Hepatocyte (in vitro differentiated cells): ENCODE measurements around the gene VEPH1.

Source experiments
- EZH2 ChIP-seq: fragments of 200-600 bp; sonication (generic); IDR thresholded peaks from 2 replicates; pipeline ENCODE4 v1.6.1; 2016; ENCODE audit warnings: antibody characterized with exemption, mild to moderate bottlenecking, borderline replicate concordance
- EZH2phosphoT487 ChIP-seq: fragments of 200-600 bp; sonication (generic); IDR thresholded peaks from one replicate; pipeline ENCODE4 v1.6.1; 2018; ENCODE audit warnings: antibody characterized with exemption, mild to moderate bottlenecking, low read depth, moderate library complexity; ENCODE audit not compliant: unreplicated experiment, severe bottlenecking
- TF ChIP-seq, protein P1 (sequence below): fragments of 200-600 bp; sonication (generic); IDR thresholded peaks from 2 replicates; pipeline ENCODE4 v1.5.1; 2016; ENCODE audit warnings: antibody characterized with exemption, mild to moderate bottlenecking; ENCODE audit not compliant: poor library complexity

DNA sequence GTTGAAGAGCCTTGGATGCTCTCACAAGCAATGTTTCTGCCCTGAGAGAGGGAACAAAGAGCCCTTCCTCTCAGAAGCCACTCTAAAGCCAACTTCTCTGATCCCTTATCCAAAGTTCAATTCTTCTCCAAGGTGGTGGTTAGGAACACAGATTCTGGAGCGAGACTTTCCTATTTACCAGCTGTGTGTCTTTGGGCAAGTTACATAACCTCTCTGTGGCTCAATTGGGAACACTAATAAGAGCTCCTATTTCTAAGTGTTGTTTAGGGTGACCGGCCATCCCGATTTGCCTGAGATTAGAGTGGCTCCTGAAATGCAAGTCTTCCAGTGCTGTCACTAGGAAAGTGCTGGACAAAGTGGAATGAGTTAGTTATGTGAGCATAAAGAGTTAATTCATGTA is 175.4 kb downstream of the VEPH1 start:
- TF ChIP-seq EZH2 = no peak
- TF ChIP-seq, protein P1, sequence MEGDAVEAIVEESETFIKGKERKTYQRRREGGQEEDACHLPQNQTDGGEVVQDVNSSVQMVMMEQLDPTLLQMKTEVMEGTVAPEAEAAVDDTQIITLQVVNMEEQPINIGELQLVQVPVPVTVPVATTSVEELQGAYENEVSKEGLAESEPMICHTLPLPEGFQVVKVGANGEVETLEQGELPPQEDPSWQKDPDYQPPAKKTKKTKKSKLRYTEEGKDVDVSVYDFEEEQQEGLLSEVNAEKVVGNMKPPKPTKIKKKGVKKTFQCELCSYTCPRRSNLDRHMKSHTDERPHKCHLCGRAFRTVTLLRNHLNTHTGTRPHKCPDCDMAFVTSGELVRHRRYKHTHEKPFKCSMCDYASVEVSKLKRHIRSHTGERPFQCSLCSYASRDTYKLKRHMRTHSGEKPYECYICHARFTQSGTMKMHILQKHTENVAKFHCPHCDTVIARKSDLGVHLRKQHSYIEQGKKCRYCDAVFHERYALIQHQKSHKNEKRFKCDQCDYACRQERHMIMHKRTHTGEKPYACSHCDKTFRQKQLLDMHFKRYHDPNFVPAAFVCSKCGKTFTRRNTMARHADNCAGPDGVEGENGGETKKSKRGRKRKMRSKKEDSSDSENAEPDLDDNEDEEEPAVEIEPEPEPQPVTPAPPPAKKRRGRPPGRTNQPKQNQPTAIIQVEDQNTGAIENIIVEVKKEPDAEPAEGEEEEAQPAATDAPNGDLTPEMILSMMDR = no peak
- no peak for TF ChIP-seq EZH2phosphoT487
